Stimulated activated CD4-positive, alpha-beta T cell treated with anti-CD3 and anti-CD28 coated beads, Interleukin-12 subunit alpha, Interleukin-12 subunit beta, amount 100 ng/mL, for 4 hours (primary cell): ENCODE measurements around the gene TMEM108.

ENCODE experiments used
- DNase-seq: peaks from one replicate; pipeline ENCODE4 v3.0.0-alpha.2; 2020

Gene TMEM108

DNA sequence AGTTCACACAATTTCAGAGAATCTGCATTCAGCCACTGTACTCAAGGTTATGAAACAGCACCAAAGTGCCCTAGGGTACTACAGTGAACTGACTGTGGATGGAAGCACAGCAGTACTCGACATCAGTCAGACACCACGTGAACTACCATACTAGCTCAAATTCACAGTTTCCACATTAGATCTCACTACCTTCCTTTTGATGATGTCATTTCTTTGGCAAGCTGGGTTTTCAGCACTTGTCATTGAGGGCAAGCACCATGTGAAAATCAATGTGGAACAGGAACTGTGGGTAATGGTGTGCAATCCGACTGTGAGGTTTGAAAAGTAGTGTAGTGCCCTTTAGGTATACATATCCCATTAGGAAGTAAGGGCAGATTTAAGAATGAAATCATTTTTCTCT is 251.1 kb downstream of the TMEM108 start:
- no peak for DNase-seq

DNA sequence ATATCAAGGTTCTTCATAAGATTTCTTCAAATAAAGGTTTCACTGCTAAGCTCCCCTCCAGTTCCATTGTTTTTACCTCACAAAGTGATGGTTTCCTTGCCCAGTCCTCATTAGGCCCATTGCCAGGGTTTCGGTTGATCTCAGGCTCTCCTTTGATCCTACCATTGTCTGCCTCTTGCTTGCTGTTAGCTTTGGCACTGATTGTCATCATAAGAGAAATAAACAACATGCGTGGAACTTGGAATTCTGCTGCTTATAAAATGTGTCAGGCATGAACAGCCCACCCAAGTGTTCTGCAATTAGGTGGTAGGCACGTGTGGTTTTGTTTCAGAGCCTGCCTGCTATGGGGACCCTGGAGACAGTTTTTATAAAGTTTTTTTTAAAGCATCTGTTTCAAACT is 254.1 kb downstream of the TMEM108 start:
- DNase-seq, result no peak

DNA sequence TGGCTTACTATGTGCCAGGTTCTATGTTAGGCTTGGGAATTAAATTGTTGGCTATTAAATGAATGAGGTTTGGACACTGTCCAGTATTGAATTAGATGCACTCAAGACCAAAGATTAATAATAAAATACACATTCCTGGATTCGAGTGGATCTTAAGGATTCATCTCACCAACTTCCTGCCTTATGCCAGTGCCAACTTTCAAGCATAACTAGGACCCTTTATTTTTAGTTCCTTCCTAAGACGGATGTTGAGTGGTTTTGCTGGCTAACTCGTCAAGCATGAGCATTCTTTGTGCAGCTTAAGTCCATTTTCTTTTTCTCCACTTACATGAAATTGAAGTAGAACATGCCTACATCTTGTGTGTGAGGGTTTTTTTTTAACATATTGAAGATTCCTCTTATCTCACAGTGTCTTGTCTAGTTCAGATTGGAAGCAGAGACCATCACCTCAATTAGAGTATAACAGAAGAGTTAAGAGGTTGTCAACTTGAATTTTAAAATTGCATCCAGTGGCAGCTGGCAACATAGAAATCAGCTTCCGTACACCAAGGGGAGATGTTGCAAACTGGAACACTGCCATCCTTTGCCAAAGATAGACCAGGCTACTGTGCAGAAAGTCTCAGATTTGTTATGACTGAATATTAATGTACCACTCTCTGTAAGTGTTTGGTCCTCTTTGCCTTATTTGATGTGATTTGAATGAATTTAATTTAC is 255.4 kb downstream of the TMEM108 start:
- DNase-seq, result no peak

DNA sequence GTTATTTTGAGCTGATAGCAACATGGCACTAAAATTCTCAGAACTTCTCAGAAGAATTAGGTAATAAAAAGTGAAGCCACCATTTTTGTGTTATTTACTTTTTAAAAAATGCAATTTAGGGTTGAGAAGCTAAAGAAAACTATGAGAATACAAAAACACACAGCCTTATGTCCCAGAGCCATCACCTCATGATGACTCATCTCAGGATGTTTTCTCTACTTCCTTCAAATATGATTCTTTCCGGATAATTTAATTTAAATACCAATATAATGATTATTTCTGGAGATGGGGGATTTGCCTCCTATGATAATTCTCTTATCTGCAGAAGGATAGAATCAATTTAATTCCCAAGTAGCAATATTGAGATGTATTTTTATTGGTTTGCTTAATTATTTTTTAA is 256.1 kb downstream of the TMEM108 start:
- DNase-seq, result no peak

DNA sequence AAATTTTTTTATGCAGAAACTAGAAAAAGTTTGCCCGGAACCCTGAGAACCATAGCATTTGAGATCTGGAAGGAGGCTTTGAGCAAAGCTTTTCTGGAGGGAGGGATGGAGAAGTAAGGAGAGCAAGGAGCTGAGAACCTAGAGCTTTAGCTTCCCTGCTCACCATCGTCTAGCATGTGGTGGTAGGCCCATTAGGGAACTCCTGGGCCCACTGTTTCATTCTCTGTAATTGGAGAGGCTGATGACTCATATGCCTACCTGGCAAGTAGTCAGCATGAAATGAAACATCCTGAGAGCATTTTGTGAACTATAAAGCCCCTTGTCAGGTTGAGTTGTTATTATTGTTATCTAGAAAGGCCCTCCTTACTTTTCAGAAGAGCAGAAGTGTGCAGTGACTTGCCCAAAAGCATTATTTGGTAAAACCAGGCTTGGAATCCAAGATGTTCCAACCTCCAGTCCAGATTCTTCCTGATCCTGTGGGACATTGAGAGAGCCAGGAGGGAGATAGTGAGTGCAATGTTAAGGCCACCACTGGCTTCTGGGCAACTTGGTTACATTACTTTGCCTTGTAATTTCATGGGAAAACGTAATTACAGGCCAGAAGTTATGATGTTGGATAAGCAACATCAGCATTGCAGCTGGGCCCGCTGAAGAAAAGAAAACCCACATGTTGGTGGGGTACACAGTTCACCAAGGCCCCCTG is 257.2 kb downstream of the TMEM108 start:
- DNase-seq, result no peak

DNA sequence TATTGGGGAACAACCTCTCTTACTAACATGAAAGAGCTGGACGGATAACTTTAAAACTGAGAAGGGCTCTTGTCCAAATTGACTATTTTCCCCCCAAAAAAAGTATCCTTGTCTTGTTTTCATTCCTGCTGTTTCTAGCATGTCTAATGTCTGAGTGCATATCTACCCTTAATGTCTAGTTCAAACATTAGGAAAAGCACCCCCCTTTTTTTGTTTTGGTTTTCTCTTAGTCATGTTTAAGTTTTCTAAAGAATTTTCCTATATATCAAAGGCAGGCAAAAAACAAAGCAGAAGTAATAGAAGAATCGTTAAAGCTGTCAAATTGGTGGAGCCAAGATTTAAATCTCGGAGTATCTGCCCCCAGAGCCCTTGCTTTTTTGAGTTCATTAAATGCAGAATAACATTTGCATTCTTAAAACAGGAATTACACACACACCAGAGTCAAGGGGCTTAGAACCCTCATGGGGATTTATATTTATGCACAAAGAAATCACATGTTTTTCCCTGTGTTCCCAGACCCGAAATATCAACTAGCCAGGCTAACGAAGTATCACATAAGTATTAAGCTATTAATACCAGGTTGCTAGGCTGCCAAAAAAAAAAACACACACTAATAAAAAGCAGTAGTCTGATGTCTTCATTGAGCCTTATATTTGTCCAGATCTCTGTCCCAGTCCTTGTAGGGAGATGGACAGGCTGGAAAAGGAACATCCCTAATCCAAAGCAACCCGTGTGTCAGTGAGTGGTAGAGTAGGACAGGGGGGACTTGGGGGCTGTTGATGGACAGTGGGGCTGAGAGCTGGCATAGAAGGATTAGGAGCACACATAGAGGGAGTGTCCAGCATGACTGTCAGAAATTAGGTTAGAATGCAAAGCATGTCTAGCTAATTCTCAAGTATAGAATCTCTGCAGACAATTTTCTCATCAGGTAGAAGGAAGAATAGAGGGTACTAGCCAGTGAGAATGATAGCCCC is 258.0 kb downstream of the TMEM108 start:
- no peak for DNase-seq

DNA sequence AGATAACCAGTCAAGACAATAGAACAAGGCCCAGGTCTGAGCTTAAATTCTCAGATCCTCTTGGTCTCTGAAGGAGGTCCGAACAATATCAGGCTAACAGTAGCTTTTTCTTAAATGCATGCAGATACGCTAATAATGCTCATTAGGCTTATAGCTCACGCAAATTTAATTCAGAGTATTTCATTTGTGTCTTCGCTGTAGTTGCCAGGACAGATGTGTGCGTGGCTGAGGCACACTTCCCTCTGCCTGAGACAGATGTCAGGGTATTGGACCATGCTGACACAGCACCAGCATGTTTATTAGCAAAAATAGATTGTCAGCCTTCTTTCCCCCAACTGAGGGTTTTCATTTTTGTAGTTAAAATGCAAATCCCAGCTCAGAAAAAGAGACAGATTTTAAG is 258.8 kb downstream of the TMEM108 start:
- no peak for DNase-seq

DNA sequence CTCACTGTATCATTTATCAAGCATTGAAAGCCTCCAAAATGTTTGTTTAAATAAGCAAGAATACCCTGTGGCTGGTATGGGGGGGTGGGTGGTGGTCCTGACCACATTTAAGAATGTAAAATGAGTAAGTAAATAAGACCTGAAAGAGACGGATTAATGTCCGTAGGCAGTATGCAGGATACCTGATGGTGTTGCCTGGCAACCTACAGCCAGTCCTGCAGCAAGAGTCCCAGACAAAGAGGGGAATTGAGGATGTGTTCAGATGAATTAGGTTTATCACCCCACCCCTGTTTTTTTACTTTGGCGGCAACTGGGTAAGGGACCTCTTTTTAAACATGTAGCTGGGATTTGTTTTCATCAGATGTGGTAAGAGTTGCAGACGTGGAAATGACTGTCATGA is 261.9 kb downstream of the TMEM108 start:
- DNase-seq, result no peak

DNA sequence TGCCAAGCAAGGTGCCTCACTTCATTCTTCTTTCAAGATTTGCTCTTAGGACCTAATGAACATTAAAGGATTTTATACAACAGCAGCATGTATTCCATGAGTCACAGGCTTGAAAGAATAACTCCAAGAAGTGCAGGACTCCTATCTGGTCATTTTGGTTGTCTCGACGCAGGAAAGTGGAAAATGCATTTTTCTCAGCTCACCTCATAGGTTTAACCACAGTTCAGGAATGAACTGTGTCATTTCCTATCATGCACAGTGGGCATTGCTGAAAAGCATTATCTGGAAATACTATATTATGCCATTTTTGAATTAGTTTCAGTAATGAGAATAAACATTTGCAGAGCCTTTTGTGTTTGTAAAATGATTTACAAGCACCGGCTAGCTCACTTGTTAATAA is 263.0 kb downstream of the TMEM108 start:
- DNase-seq, result no peak

DNA sequence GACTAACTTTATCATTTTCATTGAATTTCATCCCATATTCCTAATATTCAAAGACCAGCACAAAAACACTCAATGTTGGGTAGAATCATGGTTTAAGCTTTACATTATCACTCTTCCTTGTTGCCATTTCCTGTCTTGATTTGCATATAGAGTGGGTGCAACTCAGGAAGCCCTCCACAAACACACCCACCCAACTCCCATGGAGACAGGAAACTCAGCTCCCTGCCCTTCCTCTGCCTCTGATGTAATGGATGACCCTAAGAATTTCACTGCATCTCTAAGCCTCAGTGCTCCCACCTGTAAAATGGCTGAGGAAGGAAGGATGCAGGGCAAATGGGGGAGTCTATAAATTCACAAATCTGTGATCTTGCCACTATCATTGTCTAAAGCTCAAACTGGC is 263.5 kb downstream of the TMEM108 start:
- DNase-seq, result no peak

DNA sequence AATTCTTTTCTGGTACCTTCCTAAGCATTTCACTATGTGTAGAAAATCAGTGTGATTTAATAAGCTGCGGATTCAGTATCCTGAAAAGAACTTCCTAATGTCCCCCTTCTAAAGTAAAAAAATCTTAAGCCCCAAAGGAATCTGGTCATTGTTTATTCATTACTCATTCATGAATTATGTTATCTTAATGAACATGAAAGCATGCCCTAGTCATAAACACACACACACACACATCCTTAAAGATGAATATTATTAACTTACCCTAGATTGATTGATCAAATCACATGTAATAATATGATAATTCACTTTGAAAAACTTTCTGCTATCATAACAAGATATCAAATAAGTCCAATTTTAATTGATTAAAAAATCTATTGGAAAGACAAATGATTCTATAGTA is 265.2 kb downstream of the TMEM108 start:
- no peak for DNase-seq

DNA sequence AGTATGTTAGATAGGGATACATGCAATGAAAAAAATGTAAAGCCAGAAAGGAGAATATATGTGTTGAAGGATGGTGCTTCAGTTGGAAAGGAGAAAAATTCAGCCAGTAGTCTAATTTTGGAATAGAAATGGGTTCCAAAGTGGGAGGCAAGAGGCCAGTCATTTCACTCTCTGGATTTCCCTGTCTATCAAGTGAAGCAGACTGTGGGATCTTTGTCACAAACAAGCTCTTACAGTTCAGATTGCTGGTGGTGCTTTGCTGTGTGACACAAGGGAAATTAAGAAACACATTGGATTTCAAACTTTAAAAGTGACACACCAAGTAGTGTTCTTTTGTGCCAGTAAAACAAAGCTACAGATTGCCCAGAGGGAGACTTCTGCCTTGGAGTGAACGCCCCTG is 279.7 kb downstream of the TMEM108 start:
- no peak for DNase-seq

DNA sequence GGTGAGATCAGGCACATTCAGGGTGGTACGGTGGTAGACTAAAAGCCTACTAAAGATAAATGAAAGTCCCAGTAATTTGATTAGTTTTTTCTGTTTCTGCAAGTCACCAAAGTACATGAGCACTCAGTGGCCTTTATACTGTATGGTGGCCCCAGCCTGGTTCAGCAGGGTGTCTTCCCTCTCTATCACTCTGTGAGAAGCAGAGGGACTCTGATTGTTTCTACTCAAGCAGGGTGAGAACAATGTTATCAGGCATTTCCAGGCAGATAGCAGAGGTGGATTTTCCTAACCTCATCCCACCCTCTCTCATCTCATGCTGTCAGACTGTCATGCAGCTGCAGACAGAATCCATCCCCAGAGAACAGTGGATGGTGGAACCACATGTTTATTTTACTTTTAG is 290.2 kb downstream of the TMEM108 start:
- DNase-seq, result no peak

DNA sequence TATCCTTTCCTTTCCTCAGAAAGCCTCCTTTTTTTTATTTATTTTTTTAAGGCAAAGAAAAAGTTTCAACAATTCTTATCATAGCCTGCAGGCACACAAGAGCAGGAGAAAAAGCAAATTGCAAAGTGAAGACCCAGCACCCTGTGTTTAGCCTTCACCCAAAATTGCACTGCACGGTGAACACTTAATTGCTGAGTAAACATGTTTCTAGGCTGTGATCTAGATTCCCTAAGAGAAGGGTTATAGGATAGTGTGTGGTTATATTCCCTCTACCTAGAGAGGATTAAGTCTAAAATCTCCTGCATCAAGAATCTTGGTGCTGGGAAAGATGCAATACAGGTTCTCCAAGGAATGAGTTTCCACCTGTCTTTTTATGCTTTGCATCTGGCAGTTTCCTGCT is 291.4 kb downstream of the TMEM108 start:
- DNase-seq, result no peak

DNA sequence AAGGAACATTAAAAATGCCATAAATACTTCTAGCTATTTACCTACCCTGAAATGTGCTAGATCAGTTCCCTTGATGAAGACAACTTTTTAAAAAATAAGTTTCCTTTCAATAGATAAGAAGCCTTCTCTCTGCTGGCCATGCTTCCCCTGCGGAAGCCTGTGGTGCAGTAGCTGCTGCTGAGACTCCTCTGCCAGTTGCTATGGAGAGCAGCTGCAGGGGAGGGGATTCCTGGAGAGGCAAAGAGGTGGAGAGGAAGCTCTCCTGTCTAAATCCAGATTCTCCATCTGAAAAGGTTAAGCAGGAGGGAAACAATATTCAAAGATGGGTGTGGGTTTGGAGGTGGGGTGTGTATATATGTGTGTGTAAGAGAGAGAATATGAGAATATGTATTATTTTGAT is 291.9 kb downstream of the TMEM108 start:
- no peak for DNase-seq

DNA sequence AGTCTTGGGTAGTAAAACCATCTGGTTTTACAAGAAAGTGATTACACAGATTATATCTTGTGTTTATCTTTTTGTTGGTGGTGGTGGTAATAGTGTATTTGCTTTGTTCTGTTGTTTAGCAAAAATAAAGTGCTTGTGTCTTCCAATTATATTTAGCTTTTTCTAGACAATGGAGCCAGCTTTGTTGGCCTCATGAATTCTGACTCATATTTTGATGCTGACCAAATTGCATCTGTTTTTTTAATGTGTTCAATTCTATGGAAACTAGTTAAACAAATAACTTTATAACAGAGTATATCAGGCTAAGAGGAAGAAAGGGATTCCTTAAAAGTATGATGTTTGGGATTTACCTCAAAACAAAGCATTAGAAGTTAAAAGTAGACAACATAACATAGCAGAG is 292.3 kb downstream of the TMEM108 start:
- DNase-seq, result no peak

DNA sequence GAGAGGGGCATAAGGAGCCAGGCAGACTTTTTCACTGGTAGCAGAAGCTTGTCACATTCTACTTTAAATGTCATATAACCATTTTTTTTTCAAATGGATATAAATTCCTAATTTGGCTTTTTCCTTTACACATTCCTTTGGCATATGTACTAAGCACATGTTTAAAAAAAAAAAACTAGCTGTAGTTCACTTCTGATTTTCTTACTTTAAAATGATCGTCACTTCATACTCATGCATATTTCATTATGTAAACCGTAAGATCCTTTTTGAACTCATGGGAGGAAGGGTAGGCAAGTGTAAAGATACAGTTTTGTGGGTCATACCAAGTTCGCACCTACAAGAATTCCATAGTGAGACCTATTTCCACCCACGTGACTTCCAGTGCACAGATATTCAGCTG is 316.5 kb downstream of the TMEM108 start:
- no peak for DNase-seq

DNA sequence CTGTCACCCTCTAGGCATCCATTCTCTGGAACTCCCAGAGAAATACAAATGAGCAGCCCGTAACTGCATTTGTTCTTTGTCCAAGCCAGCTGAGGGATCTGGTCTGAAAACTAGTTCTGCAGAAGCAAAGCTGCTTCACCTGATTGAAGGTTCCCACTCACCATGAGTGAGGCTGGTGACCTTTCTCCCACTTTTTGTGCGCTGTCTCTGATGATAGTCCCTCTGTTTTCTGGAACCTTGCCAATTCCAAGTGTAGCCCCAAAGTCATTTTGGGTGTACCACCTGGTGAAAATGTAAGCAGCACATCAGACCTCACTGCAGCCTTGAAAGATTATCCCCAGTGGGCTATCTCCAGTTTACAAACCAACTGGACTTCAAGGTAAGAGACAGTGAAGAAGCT is 322.3 kb downstream of the TMEM108 start:
- DNase-seq, result no peak

DNA sequence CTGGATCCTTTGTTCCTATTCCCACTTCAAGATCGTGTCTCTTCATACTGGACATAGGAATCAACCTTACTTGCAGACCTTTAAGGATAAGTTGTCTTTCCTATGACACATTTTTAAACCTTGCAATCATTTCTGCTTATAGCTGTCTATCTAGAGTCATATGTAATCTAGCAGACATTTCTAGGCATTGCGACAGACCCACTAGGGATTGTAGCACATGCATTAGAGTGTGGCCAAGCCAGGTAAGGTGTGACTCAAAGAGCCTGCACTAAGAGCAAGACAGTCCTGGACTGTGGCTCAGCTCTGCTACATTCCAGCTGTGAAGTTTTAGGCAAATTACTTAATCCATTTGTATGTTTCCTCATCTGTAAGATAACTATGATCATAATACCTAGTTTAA is 322.8 kb downstream of the TMEM108 start:
- DNase-seq, result no peak

DNA sequence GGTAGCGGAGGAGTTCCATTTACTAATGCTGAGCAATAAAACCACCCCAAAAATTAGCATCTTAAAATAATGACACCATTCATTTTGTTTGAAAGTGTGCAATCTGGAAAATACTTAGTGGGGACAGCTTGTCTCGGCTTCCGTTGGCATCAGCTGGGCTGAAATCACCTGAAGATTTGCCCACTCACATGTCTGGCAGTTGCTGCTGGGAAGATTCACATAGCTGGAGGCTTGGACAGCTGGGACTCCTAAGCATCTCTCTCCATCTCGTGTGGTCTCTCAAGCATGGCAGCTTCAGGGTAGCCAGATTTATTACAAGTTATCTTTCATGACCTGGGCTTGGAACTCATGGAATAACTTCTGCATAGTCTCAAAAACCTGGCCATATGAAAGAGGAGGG is 323.2 kb downstream of the TMEM108 start:
- DNase-seq, result no peak

DNA sequence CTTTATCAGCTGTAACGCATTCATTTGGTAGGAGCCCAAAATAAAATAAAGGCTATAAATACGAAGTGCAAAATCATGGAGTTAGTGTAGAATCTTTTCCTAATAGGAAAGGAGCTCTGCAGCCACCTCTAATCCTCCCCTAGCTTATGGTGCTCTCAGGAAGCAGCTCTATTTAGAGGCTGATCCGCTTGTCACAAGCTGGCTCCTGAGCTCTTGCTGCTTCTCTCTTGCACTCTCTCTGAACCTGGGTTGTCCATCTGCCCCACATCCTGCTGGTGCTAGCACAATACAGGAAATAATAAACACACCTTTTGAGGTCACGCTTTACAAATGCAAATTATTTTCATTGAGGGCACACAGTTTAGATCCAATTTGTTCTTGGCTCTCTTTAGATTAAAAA is 324.3 kb downstream of the TMEM108 start:
- DNase-seq, result no peak

DNA sequence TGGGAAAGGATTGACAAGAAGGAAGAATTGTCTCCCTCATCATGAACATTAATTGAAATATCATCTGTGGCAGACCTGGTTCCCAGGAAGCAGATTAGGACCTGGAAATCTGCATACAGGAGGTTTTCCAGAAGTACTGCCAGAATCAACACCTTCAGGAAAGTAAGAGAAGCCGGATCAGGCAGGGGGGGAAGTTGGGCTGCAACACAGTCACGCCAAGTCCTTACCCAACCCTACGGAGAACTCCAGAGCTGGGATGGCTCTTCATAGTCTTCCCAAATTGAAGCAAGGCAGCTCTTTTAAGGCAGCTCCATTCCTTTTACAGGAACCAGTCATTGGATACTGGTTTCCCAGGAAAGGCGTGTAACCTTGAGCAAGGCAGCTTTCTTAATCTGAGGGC is 326.5 kb downstream of the TMEM108 start:
- no peak for DNase-seq

DNA sequence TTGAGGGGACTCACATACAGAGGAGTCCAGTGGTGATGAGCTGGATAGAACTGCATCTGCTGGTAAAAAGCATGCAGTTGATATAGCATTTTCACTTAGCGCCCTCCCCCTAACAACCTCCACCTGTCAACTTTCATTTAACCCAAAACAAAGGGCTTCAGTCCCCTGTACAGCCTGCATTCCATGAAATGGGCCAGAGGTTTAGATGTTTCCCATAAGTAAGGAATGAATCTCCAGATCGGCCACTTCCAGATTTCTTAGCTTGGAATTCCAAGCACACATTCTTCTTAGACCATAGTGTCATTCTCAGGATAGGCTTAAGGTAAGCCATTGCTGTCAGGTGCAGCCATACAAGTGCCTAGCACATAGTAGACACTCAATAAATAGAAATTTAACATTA is 328.7 kb downstream of the TMEM108 start:
- no peak for DNase-seq

DNA sequence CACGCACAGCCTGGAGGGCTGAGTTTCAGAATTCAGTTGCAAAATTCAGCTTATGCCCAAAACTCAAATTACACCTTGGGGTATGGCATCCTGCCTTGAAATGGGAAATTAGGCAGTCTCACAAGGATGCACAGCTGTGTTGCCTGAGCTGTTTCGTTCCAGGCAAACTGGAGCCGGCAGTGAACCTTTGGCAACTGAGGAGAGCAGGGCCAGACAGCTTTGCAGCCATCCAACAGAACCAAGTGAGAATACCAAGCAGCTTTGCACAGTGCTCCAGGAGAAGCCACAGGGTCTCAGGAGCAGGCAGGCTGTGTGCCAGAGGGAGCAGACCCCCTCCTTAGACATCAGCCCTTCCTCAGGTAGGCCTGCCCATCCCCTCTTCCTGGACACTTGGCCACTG is 329.2 kb downstream of the TMEM108 start:
- no peak for DNase-seq
